HS-5 (cell line): ENCODE measurements around the gene BTRC.

Source experiments
- DNase-seq: peaks from one replicate; pipeline ENCODE4 v3.0.0-alpha.2; 2012; ENCODE audit warnings: low read depth

BTRC gene

DNA sequence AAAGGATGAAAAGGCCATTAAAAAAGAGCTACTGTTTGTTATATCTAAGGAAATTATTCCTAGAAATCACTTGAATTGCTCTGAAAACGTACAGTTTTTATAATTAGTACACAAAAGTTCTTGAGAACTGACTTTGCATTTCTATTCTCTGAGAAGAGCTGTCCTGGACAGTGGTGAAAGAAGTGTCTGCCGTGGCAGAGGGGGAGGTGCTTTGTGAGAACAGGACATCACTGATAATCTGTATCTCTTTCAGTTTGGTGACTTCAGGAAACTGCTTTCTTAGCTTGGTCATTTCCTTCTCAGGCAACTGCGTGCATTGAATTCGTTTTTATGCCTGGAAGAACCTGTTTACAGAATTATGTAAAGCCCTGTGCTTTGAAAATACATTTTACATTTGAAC lies 182.0 kb downstream of the BTRC start:
- DNase-seq: no peak

DNA sequence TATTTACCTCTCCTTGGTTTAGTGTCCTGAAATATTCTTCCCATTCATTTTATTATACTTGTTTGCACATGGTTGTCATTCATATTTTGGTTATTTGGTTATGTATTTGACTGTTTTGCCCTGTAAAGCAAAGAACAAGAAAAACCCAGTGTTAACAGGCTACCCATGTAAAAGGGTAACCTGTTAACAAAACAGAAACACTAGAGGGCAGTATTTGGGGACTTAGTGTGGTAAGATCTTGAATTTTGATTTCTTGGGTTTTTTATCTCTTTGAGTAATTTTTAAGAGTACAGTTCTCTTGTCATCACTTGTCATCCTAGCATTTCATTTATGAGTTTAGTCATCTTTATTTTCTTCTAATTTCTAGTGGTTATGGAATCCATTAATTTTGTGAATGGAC lies 182.8 kb downstream of the BTRC start:
- DNase-seq: no peak

DNA sequence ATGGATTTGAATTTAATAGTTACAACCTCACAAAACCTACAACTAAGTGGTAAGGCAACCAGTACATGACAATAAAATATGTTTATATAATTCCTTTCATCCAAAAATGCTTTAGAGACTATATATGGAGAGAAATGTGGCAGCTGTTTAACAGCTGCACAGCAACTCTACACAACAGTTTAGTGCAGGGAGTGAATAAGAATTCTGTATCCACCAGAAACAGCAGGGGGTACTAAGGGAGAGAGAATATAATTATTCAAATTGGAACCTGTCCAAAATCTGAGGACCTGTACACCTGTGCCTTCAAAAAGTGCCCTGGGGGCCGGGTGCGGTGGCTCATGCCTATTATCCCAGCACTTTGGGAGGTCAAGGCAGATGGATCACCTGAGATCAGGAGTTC lies 184.5 kb downstream of the BTRC start:
- DNase-seq: no peak

DNA sequence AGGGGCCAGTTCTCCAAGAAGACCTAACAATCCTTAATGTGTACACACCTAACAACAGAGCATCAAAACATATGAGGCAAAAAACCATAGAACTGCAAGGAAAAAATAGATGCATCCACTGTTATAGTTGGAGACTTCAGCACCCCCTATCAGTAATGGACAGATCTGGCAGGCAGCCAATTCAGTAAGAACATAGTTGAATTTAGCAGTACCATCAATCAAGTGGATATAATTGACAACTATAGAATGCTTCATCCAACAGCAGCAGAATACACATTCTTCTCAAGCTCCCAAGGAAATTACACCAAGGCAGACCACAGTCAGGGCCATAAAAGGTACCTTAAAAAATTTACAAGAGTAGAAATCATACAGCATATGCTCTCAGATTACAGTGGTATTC lies 191.9 kb downstream of the BTRC start:
- DNase-seq: no peak

DNA sequence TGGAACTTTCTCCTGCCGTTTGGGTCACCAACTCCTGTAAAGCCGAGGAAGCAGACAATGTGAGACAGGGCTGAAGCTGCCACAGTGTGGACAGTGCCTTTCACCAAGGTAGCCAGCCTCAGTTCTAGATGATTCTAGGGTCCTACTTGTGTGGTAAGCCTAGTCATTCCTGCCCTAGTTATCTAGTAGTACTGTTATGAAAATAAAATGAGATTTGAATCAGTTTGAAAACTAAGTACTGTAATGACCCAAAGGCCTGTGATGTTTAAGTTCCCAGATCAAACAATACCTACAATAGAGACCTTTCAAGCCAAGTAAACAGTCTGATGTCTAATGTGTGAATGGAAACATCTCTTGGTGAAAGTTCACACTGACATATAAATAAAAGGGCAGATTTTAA lies 197.0 kb downstream of the BTRC start:
- no peak for DNase-seq

DNA sequence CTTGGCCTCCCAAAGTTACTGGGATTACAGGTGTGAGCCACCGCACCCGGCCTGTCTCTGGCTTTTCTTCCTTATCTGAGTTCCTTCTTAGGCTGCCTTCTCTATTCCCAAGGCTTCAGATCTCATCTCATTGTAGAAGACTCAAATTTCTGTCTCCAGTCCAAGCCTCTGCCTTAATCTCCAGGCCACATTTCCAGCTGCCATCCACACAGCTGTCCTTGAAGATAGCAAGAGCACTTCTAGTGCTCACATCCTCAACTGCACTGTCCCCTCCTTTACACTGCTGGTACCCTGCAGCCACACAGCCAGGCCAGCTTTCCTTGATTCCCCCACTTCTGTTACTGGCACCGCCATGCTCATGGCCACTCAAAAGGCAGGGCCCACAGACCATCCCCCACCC lies 198.5 kb downstream of the BTRC start:
- DNase-seq: no peak

DNA sequence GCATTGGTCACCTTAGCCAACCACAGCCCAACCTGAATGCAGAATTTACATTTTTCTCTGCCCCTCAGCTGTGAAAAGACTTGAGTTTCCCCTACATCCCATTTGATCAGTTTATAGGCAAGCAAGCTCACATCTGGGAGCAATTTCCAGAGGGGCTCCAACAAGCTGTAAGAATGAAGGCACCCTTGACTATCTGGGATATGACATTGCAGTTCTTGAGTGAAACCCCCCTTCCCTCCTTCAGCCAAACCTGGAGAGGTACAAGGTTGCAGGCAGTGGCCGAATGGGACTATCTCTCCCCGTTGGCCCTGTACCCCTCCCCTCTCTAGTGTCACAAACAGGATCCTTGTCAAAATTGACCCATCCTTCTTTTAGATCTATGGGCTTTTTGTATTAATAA lies 203.6 kb downstream of the BTRC start:
- no peak for DNase-seq

DNA sequence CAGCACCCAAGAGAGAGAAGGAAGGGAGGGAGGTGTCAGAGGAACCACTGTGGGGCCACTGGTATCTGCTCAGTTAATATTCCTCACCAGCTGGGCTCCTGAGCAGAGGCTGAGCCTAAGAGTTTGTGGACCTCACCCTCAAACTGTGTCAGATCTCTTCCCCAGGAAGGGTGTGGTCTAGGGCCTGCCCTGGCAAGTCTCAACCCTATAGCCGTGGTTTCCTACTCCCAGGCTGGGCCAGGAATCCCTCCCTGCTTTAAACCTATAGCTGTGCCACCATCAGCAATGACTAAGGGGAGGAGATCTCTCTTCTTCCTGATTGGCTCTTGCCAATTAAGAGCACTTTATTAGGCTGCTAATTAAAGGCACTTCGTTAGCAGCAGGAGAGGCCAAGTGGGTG lies 204.2 kb downstream of the BTRC start:
- no peak for DNase-seq

DNA sequence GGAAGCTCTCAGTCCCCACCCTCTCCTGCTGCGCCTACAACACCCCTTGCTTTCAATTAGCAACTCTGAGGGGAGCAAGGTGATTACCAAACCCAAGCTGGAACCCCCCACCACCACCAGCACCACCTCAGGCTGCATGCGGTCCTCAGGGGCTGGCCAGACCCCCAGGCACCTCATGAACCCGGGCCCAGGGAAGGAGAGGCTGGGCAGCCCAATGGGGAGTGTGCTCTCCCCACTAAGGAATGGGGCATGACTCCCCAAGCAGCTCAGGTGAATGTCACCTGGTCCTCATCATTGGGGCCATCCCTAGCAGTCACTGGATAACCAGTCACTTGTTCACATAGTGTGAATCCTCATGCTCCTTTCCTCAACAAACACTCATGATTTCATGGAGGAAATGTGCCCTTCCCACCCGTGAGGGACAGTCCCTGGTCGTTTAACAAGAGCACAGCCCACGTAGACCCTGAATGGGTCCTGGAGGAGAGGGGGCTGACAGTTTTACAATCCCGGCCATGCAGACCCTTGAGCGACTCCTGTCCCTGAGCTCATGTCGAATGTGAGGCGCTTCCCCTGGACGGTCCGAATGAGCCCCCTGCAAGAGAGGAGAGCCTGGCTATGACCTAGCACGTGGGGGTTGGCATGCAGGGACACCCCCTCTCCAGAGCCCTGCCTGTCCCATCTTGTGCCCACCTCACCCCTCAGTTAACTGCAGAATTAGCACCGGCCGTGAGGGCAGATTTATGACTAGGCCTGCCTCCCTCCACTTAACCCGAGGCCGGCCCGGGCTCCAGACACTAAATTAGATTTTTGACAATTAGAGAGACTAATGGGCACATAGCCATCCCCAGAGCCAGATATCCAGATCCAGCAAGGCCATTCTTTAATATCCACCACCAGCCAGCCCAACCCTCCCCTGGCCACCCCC lies 205.0 kb downstream of the BTRC start:
- no peak for DNase-seq

DNA sequence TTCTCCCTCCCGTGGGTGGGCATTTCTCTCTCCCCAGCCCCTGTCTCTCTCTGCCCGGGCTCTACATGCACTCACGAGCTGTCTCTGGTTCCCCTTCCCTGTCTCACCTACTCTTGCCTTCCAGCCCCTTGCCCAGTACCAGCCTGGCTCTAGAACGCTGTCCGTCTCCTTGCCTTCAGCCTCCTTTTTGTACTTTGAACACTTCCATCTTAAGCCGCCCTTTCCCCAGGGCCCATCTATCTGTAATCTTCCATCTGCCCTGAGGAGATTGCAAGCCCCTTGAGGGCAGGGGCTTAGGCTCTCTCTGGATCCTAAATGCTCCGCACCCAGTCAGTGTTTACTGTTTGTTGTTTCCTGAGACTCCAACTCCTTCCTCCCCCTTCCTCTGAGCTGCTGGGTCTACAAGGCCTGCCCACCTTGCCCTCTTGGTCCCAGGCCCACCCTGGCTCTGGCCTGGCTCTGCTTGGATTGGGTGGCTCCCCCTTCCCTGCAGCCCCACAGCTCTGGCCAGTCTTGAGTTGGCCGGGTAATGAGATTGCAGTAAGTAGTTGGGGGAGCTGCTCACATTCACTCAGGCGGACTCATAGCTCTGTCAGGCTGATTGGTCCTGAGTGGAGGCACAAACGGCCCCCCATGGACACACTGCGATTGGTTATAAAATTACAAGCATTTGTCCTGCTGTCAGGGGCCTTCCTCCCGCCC lies 205.8 kb downstream of the BTRC start:
- DNase-seq: no peak

DNA sequence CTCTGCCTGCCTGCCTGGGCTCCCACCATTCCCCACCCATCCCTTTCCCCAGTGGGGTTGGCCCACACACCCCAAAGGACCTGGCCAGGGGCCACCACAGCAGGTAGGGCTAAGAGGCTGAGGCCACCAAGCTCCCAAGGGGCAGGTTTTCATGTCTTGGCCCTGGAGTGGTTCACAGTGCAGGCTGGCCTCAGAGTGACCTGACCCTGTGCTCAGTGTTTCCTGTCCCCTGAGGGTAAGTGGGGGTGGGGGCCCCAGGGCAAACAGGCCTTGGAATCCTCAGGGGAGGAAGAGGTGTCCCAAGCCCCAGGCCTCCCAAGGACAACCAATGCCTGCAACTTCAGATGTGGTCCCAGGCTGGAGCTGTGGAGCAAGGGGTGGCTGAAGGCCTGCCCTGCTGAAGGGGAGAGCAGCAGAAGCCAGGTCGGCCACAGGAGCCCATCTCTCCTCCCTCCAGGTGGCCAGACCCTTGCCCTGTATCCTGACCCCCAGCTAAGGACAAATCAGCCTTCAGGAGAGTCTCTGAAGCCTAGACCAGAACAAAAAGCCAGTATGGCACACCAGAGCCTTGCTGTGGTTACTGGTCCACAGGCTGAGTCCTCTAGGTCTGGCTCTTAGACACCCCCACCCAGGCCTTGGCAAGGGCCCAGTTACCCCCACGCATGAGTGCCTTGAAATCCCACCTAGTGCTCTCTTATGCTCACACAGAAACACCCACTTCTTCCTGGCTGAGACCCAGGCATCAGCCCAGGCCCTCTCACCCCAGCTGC lies 206.5 kb downstream of the BTRC start:
- no peak for DNase-seq

DNA sequence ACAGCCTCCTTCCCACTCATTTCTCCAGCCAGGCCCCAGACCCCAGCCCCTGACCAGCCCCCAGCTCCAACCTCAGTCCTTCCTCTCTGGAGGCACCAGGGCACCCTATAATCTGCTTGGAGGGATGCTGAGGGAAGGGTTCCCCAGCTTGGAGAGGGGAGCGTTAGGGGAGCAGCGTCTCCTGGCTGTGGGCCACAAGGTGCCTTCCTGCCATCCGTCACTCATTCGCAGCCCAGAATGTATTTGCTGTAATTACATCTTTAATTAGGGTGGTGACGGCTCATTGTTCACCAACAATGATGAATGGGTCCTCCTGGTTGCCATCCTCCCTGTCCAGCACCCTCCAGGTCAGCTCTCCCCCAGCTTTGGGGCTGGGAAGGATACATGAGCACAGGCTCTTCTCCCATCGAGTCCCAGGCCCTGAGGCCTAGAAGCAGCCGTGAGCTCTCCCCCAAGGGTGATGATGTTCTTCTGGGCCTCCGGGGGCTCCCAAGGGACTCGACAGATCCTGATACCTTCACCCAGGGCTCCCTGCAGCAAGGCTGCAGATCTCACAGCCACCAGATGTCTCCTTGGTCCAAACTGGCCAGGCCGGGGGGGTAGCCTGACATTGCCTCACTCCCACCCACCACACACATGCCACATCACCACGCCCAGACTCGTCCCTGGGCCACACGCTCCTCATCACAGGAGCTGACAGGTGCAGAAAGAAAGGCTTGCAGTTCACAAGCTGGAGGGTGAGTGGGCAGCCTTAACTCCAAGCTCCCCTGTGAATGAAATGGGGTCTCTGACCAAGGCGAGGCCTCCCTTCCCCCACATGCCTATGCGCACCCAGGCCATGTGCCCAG lies 207.3 kb downstream of the BTRC start:
- DNase-seq: no peak

DNA sequence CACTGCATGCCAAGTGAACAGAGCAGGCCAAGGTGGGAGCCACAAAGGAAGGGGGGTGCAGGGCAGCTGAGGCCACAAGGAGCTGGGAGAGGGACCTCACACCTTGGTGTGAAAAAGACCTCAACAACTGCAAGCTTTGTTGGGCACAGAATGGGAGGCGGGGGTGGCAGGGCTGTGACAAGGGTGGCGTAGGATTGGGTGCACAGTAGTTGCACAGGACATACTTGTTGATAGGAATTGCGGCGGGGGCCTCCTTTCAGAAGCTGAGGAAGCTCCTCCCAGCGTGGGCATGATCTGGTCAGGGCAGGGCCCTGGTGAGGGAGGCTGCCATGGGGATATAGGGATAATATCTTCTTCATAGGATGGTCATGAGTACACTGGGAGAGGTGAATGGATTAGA lies 208.3 kb downstream of the BTRC start:
- DNase-seq: no peak

DNA sequence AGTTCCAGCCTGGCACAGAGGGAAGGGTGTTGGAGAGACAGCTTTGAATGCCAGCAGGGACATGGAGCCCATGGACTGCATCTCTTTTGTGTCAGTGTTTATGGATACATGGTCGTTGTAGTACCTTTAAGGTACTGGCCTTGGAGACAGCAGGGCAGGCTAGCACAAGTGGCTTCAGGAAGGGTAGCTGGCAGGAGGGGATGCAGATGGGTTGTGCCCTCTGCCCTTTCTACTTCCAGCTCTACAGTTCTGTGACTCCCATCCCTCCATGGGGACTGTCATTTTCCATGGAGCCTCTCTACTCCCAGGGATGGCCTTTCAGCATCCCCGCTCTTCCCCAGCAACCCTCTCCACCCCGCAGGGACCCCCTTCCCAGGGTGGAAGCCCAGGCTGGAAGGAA lies 209.0 kb downstream of the BTRC start:
- DNase-seq: no peak

DNA sequence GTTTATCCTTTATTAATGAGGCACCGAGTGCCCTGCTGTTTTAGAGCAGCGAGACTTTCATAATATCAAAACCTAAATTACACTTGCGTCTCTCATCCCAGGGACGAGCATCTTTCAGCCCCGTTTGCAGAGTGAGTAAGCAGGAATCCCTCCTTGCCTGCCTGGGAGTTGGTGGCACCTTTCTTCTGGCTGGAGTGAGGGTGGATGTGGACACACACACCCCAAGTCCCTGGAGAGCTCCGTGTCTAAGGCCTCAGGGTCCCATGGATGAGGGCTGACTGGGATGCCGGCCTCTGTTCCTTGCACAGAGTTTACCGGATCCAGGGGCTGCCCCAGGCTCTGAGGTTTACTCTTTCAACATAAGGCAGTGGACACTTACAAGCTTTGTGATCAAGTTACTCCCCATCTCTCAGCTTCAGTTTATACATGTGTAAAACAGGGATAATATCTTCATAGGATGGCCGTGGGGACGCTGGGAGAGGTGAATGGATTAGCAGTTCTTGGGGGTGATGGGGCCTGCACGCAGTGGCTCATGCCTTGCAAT lies 209.6 kb downstream of the BTRC start:
- DNase-seq: no peak

DNA sequence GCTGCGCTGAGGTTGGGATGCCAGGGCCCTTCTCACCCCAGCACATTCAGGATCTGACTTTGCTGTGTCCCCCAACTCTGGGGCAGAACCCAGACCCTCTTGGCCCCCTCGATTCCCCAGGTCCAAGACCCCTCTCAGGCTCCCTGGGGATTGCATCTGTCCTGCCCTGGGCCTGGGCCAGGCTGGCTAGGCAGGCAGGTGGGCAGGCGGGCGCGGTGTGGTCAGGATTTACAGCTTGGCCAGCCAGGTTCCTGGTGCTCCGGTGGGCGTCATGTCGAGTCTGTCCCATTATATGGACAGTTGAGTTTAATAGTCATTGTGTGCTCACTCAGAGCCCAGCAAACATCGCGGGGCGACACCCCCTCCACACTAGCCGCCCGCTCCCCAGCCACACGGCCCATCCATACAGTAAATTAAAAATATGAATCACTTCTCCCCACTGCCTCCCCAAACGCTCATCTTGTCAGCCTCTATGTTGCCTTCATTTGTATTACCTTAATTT lies 210.6 kb downstream of the BTRC start:
- DNase-seq: no peak

DNA sequence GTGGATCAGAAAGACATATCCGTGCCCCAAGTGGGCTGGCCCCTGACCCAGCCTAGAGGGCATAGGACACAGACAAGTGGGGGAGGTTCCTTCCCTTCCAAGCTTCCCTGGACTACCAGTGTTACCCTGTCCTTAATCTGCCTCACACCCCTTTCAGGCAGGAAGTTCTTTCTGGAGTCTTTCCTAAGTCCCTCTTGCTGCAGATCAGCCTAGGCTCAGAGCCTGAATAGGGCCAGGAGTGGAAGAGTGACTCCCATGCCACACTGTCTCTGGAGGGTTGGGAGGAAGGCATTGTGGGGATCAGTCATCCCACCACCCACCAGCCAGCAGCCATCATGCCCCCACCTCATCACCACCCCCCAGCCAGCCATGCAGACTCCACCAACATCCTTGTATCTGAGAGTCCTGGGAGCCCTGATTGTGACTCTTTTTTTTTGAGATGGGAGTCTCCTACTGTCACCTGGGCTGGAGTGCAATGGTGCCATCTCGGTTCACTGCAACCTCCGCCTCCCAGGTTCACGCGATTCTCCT lies 211.5 kb downstream of the BTRC start:
- DNase-seq: no peak

DNA sequence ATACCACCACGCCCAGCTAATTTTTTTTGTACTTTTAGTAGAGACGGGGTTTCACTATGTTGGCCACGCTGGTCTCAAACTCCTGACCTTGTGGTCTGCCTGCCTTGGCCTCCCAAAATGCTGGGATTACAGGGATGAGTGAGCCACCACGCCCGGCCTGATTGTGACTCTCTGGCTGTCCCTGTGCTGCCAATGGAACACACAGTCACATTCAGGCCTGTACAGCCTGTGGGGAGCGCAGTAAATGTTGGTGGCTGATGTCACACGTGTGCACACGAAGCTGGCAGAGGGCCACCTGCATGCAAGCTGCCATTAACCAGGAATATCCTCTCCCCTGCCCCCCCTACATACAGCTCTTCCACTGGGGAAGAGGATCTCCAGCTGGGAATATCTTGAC lies 212.0 kb downstream of the BTRC start:
- DNase-seq: no peak

DNA sequence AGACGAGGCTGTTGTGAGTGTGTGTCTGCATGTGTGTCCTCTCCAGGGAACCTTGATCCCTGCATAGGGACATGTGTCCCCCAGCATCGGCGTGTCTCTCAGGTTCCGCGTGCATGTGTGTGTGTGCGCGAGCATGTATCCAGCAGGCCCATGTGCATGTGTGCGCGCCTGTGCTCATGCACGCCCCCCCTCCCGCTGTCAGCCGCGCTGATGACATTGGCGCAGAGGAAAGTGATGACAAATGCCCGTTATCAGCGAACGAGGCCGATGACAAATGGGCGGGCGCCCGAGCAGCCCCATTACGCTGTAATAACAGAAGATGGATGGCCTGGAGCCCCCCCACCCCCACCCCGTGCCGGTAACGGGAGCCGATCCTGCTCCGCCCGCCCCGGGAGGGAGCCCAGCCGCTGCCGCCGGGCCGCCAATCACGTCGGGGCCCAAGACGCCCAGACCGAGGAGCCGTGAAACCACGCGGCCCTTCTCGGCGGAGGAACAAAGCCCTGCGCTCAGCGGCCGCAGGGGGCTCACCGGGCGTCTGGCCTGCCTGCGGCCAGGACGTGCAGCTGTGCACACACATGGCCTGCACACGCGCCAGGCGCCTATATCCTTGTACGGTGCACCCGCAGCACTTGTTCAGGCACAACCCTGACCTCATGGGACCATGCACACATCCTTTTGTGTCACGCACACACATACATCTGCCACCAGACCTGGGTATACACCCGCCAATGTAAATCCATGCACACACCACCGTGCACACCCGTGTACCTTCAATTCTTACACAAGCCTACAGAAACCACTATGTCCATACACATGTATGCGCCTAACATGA lies 212.6 kb downstream of the BTRC start:
- DNase-seq: no peak
